H7 (cell line): ENCODE measurements around the gene ID2. TPM values are rescaled to one million over a fixed set of nuclear protein-coding genes. Genes with fewer than 3 reads are reported as not detected.

Experiments used
- total RNA-seq: library from RNA; depleted of rRNA; stranded (reverse); fragments of >200 nt; shearing (Covaris generic); gene quantifications from 2 replicates; pipeline ENCODE4 v1.2.3, GENCODE V29; 2014; rRNA removed

The ID2 gene
- total RNA-seq, 1 experiment from 2014 or later: 38.7 TPM

Other genes with a start within 250 kb of the ID2 start
- gene KIDINS220, start 155.6 kb downstream of the ID2 start, total RNA-seq: 20.9 and 28.4 TPM in 2 replicates